AG10803 (cell line): Measurements from ENCODE around the gene NDUFS7.
"Not testable (repeated sequence)": the region's sequence is repeated elsewhere in the genome, so short reads cannot be mapped to it uniquely, and the experiment has no call there.

Experiments used
- DNase-seq: peaks from one replicate; pipeline ENCODE4 v3.0.0; 2010; ENCODE audit warnings: low read depth
- H3K4me3 ChIP-seq: 2 replicates; pipeline ENCODE4 v1.5.1; 2011; ENCODE audit warnings: mild to moderate bottlenecking, low read length, control low read depth
- CTCF ChIP-seq: conservative IDR thresholded peaks from 2 replicates; pipeline ENCODE4 v1.5.1; 2011; ENCODE audit warnings: mild to moderate bottlenecking, low read length, control low read depth, inconsistent platforms

NDUFS7 gene

GRCh38 chr19:1417681-1418495, 34.2 kb downstream of the NDUFS7 start:
- TF ChIP-seq CTCF: no peak
- no peak overlapping the region for H3K4me3 ChIP-seq

DNA sequence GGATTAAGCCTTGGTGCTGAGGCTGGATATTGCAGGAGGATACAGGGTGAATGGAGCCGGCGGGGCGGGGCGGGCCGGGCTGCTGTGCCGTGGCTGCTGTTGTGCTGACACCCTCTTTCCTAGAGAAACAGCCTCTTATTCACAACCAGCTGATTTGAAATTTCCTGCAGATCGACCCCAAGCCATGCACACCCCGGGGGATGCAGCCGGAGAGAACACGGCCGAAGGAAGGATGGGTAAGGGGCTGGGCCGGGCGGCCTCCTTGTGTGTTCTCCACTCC, 34.7 kb downstream of the NDUFS7 start:
- TF ChIP-seq CTCF: no peak
- no peak for DNase-seq
- H3K4me3 ChIP-seq: no peak overlapping the region

More at GRCh38 chr19:1417681-1418495, 34.2 kb downstream of the NDUFS7 start:
- no peak for DNase-seq

GRCh38 chr19:1418951-1419738, 35.4 kb downstream of the NDUFS7 start:
- no peak for DNase-seq
- TF ChIP-seq CTCF: no peak
- no peak overlapping the region for H3K4me3 ChIP-seq

GRCh38 chr19:1420085-1420484, 36.4 kb downstream of the NDUFS7 start:
- not testable (repeated sequence) for DNase-seq, H3K4me3 ChIP-seq

GRCh38 chr19:1420590-1420989, 36.9 kb downstream of the NDUFS7 start:
- TF ChIP-seq CTCF: no peak
- no peak for DNase-seq
- H3K4me3 ChIP-seq: no peak overlapping the region

DNA sequence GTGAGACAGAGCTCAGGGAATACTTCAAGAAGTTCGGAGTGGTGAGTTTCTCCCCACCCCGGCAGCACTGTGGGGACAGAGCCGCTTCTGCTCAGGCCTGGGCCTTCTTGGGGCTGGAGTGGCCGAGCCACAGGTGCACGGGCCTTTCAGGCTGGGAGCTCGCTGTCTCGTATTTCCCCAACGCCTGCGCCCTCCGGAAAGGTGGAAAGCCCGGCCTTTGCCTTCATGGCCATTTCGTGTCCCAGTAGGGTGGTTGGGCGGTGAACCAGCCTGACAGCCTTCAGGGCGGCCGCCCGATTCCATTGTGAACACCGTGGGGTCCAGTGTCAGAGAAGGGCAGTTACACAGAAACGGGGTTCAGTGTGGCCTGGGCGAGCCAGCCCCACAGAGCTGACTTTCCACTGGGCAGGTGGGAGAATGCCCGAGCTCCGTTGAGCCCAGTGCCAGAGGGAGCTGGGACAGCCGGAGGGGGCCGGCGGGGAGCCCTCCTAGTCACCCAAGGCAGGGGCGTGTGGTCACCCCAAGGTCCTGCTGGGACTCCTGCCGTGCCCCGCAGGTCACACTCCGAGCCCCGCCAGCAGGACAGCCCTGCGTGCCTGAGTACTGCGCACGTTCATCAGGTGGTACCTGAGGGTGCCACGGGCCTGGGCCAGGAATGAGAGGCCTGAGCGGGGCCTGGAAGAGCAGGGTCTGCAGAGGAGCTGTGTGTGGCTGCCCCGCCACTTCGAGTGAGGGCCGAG, 37.7 kb downstream of the NDUFS7 start:
- no peak overlapping the region for H3K4me3 ChIP-seq
- no peak for TF ChIP-seq CTCF
- DNase-seq: no peak

DNA sequence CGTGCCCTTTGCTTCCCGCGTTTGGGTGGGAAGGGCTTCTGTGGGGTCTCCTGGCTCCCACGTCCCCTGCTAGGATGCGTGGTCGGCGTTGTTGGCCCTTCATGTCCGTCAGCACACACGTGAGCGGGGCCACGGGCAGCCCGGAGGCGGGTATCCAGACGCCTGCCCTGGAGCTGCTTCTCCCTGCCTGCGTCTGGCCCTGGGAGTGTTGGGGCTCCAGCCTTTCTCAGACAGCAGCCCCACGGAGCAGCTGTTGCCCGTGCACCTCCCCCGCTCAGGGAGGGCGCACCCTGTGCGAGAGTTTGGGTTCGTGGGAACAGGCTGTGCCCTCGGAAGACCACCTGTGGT, 38.2 kb downstream of the NDUFS7 start:
- no peak for DNase-seq
- TF ChIP-seq CTCF: no peak
- no peak overlapping the region for H3K4me3 ChIP-seq
